HL-60 (cell line): ENCODE data around the gene CCM2.

ENCODE experiments used
- DNase-seq, 2 experiments: peaks; one replicate each; pipeline ENCODE4 v3.0.0-alpha.2; 2010 to 2020; ENCODE audit warnings: low read depth in 1 of 2, low spot score in 1 of 2
- H3K27ac ChIP-seq: fragments of 250-450 bp; sonication (Bioruptor Pico); replicated peaks from 2 replicates; pipeline ENCODE4 v1.5.1; 2020; ENCODE audit warnings: mild to moderate bottlenecking, moderate library complexity
- H3K27me3 ChIP-seq: fragments of 250-450 bp; sonication (Bioruptor Pico); 2 replicates; pipeline ENCODE4 v1.5.1; 2021; ENCODE audit warnings: mild to moderate bottlenecking, moderate library complexity; ENCODE audit not compliant: insufficient read depth, poor library complexity, severe bottlenecking
- H3K4me3 ChIP-seq: replicated peaks from 2 replicates; pipeline ENCODE4 v1.5.1; 2011; ENCODE audit warnings: mild to moderate bottlenecking, control low read depth, low read length; ENCODE audit not compliant: insufficient read depth
- CTCF ChIP-seq: IDR thresholded peaks from one replicate; pipeline ENCODE4 v1.5.1; 2011; ENCODE audit warnings: low read length, control low read depth, inconsistent platforms; ENCODE audit not compliant: insufficient read depth
- GABPA ChIP-seq: IDR thresholded peaks from 2 replicates; pipeline ENCODE4 v1.6.1; 2012; ENCODE audit warnings: low read depth
- POLR2AphosphoS5 ChIP-seq: IDR thresholded peaks from 2 replicates; pipeline ENCODE4 v1.6.1; 2012; ENCODE audit warnings: low read depth
- REST ChIP-seq: IDR thresholded peaks from 2 replicates; pipeline ENCODE4 v1.6.1; 2012; ENCODE audit warnings: low read depth; ENCODE audit not compliant: insufficient replicate concordance
- SPI1 ChIP-seq: IDR thresholded peaks from 2 replicates; pipeline ENCODE4 v1.6.1; 2012; ENCODE audit warnings: low read depth, mild to moderate bottlenecking, borderline replicate concordance

The CCM2 gene

GRCh38 chr7:44956157-44956766, 43.7 kb upstream of the CCM2 start:
- Histone ChIP-seq H3K27ac (no peak overlapping the region), H3K4me3 (no peak overlapping the region), H3K27me3 (no peaks in the 10 kb centered on the region)
- no peak for DNase-seq
- TF ChIP-seq SPI1 (no peak), CTCF (no peak), REST (no peak), POLR2AphosphoS5 (no peak), GABPA (no peak)

- no peak for TF ChIP-seq CTCF
- Histone ChIP-seq H3K27ac (no peak overlapping the region), H3K4me3 (no peak overlapping the region), H3K27me3 (no peaks in the 10 kb centered on the region)
- DNase-seq = no peak
Observed at GRCh38 chr7:44958645-44959344, 41.2 kb upstream of the CCM2 start.

- peak in 1 of 2 experiments; percentile 45 for DNase-seq
Observed at GRCh38 chr7:44959433-44959951, 40.5 kb upstream of the CCM2 start.

More at GRCh38 chr7:44959433-44959951, 40.5 kb upstream of the CCM2 start:
- H3K27me3 ChIP-seq = no peaks in the 10 kb centered on the region
- TF ChIP-seq REST = no peak
- TF ChIP-seq CTCF = no peak
- peak; percentile 83 for TF ChIP-seq POLR2AphosphoS5
- no peak for TF ChIP-seq SPI1
- no peak for TF ChIP-seq GABPA
- H3K4me3 ChIP-seq = no peak overlapping the region
- H3K27ac ChIP-seq = no peak overlapping the region
